ENCODE results near the gene C12orf76.

Gene C12orf76

DNA sequence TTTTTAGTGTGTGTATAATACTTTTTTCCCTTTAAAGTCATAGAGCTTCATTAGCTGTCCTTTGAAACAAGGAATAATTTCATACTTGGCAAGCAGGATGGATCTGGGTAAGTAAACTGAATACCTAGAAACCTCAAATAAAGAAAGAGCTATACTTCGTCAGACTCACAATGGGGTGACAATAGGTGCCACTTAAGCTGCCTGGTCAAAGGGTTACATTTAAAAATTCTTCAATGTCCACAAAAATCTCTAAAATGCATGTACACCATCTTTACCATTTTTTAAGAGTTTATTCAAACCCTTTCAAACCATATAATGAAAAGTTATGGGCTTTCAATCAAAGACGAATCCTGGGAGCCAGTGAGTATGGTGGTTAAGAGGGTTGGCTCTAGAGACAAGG lies 55.2 kb downstream of the C12orf76 start:
- DNase-seq = no peak

DNA sequence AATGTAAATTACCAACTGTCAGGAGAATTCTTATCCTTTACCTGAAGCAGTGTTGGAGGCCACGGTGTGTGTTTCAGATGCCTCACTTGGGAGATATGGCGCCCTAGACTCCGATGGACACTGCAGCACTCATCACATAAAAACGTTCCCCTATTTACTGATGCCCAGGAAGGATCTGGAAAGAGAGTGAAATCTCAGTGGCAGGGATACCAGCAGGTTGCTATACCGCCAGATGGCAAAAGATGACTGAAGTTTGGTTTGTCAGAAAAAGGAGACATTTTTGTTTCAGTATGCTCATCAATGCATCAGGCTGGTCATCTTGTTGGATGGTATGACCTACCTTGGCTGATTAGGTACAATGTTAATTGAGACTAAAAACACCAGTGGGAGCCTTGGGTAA lies 56.7 kb downstream of the C12orf76 start:
- DNase-seq = no peak
